GM19468 (cell line): ENCODE results near the gene CACNA1C.

Source experiments
- ATAC-seq: cut with Tn5 transposase; IDR thresholded peaks from one replicate; pipeline ENCODE4 v1.9.1; 2021; ENCODE audit warnings: mild to moderate bottlenecking, moderate library complexity, moderate number of reproducible peaks; ENCODE audit not compliant: unreplicated experiment; ENCODE audit errors: extremely low read depth

CACNA1C gene

GRCh38 chr12:2578211-2578610, 525.4 kb downstream of the CACNA1C start:
- no peak for ATAC-seq

GRCh38 chr12:2578772-2579171, 526.0 kb downstream of the CACNA1C start:
- ATAC-seq, result no peak

GRCh38 chr12:2580821-2581220, 528.0 kb downstream of the CACNA1C start:
- no peak for ATAC-seq

- no peak for ATAC-seq
Observed at GRCh38 chr12:2581293-2582045, 528.7 kb downstream of the CACNA1C start.

- ATAC-seq, result no peak
Observed at GRCh38 chr12:2582631-2583030, 529.8 kb downstream of the CACNA1C start.

- no peak for ATAC-seq
Observed at GRCh38 chr12:2583091-2583497, 530.3 kb downstream of the CACNA1C start.

- ATAC-seq, result no peak
Observed at GRCh38 chr12:2583642-2584401, 531.0 kb downstream of the CACNA1C start.

- no peak for ATAC-seq
Observed at GRCh38 chr12:2586156-2587038, 533.6 kb downstream of the CACNA1C start.

GRCh38 chr12:2588345-2588744, 535.6 kb downstream of the CACNA1C start:
- no peak for ATAC-seq

- ATAC-seq, result no peak
Observed at GRCh38 chr12:2589381-2589780, 536.6 kb downstream of the CACNA1C start.

- ATAC-seq, result no peak
Observed at GRCh38 chr12:2593045-2593444, 540.3 kb downstream of the CACNA1C start.

GRCh38 chr12:2596441-2596840, 543.7 kb downstream of the CACNA1C start:
- no peak for ATAC-seq

GRCh38 chr12:2605301-2605700, 552.5 kb downstream of the CACNA1C start:
- ATAC-seq, result no peak

- no peak for ATAC-seq
Observed at GRCh38 chr12:2606186-2606910, 553.6 kb downstream of the CACNA1C start.

- ATAC-seq, result no peak
Observed at GRCh38 chr12:2607881-2608607, 555.3 kb downstream of the CACNA1C start.

GRCh38 chr12:2608608-2608945, 555.8 kb downstream of the CACNA1C start:
- no peak for ATAC-seq

GRCh38 chr12:2609020-2609419, 556.2 kb downstream of the CACNA1C start:
- no peak for ATAC-seq

- no peak for ATAC-seq
Observed at GRCh38 chr12:2610358-2610757, 557.6 kb downstream of the CACNA1C start.

- ATAC-seq, result no peak
Observed at GRCh38 chr12:2613326-2614073, 560.7 kb downstream of the CACNA1C start.
